GM21515 (cell line): ENCODE results near the gene GNAT2.

Experiments used
- ATAC-seq: cut with Tn5 transposase; IDR thresholded peaks from one replicate; pipeline ENCODE4 v1.9.1; 2021; ENCODE audit not compliant: unreplicated experiment

The GNAT2 gene

GRCh38 chr1:109613361-109614147 is 5.9 kb downstream of the GNAT2 start:
- no peak for ATAC-seq

GRCh38 chr1:109611308-109611990 is 8.0 kb downstream of the GNAT2 start:
- ATAC-seq, result no peak

- ATAC-seq, result no peak
Measured at GRCh38 chr1:109610609-109611307, 8.7 kb downstream of the GNAT2 start.

GRCh38 chr1:109609881-109610280 is 9.5 kb downstream of the GNAT2 start:
- no peak for ATAC-seq

- no peak for ATAC-seq
Measured at GRCh38 chr1:109605381-109605780, 14.0 kb downstream of the GNAT2 start.

- no peak for ATAC-seq
Measured at GRCh38 chr1:109603229-109603628, 16.2 kb downstream of the GNAT2 start.

- no peak for ATAC-seq
Measured at GRCh38 chr1:109598655-109599054, 20.8 kb downstream of the GNAT2 start.

- no peak for ATAC-seq
Measured at GRCh38 chr1:109598156-109598555, 21.3 kb downstream of the GNAT2 start.

- ATAC-seq, result no peak
Measured at GRCh38 chr1:109595531-109595930, 23.9 kb downstream of the GNAT2 start.

GRCh38 chr1:109592916-109593315 is 26.5 kb downstream of the GNAT2 start:
- ATAC-seq, result no peak

GRCh38 chr1:109589679-109590078 is 29.7 kb downstream of the GNAT2 start:
- no peak for ATAC-seq

GRCh38 chr1:109589177-109589576 is 30.2 kb downstream of the GNAT2 start:
- no peak for ATAC-seq

- ATAC-seq, result no peak
Measured at GRCh38 chr1:109586055-109586454, 33.4 kb downstream of the GNAT2 start.

GRCh38 chr1:109584766-109585165 is 34.6 kb downstream of the GNAT2 start:
- no peak for ATAC-seq

- no peak for ATAC-seq
Measured at GRCh38 chr1:109582021-109582420, 37.4 kb downstream of the GNAT2 start.

- ATAC-seq, result no peak
Measured at GRCh38 chr1:109579491-109579890, 39.9 kb downstream of the GNAT2 start.

GRCh38 chr1:109578947-109579443 is 40.4 kb downstream of the GNAT2 start:
- ATAC-seq, result no peak

GRCh38 chr1:109573785-109574184 is 45.6 kb downstream of the GNAT2 start:
- no peak for ATAC-seq

- ATAC-seq, result no peak
Measured at GRCh38 chr1:109570414-109570813, 49.0 kb downstream of the GNAT2 start.

- no peak for ATAC-seq
Measured at GRCh38 chr1:109569323-109569722, 50.1 kb downstream of the GNAT2 start.

GRCh38 chr1:109567877-109568672 is 51.3 kb downstream of the GNAT2 start:
- ATAC-seq, result no peak
